Caco-2 (cell line): Measurements from ENCODE around the gene GADL1. TPM values are rescaled to one million over a fixed set of nuclear protein-coding genes. Genes with fewer than 3 reads are reported as not detected.

Experiments used
- BruUV-seq: library from RNA; stranded (reverse); fragments of 400-500 nt; replicated peaks from 2 replicates; lab custom pipeline; 2021; lab: Mats Ljungman, UMichigan
- CTCF ChIA-PET: fragments of 300-600 bp; sonication (Branson Sonifier 250); formaldehyde crosslinking; loops from one replicate; lab custom pipeline; 2022; ENCODE audit warnings: antibody characterized with exemption; lab: Charles Lee
- POLR2A ChIA-PET: fragments of 300-600 bp; sonication (Branson Sonifier 250); formaldehyde crosslinking; loops from one replicate; lab custom pipeline; 2022; ENCODE audit warnings: antibody characterized with exemption; lab: Charles Lee
- DNase-seq, 2 experiments: peaks; one replicate each; pipeline versions ENCODE4 v3.0.0 to v3.0.0-alpha.2; 2020 to 2022
- H3K27me3 ChIP-seq: replicated peaks from 2 replicates; pipeline ENCODE4 v1.6.0; 2011; ENCODE audit warnings: low read length; ENCODE audit not compliant: control insufficient read depth, insufficient read depth
- H3K36me3 ChIP-seq: 2 replicates; pipeline ENCODE4 v1.5.1; 2011; ENCODE audit warnings: low read length; ENCODE audit not compliant: control insufficient read depth, insufficient read depth
- H3K4me1 ChIP-seq: fragments of 250-450 bp; sonication (Bioruptor Pico); 2 replicates; pipeline ENCODE4 v1.5.1; 2020; ENCODE audit warnings: mild to moderate bottlenecking
- H3K4me3 ChIP-seq: 2 replicates; pipeline ENCODE4 v1.5.1; 2011; ENCODE audit warnings: low read depth, mild to moderate bottlenecking, control low read depth, low read length
- H3K9me3 ChIP-seq: fragments of 250-450 bp; sonication (Bioruptor Pico); 2 replicates; pipeline ENCODE4 v1.5.1; 2020; ENCODE audit warnings: mild to moderate bottlenecking, moderate library complexity
- H3K27ac Mint-ChIP-seq: one replicate; pipeline ENCODE4 v1.8.0; 2022; ENCODE audit warnings: mixed read lengths; ENCODE audit not compliant: unreplicated experiment
- H3K27me3 Mint-ChIP-seq: one replicate; pipeline ENCODE4 v1.8.0; 2022; ENCODE audit warnings: mixed read lengths; ENCODE audit not compliant: insufficient read depth, unreplicated experiment
- H3K36me3 Mint-ChIP-seq: one replicate; pipeline ENCODE4 v1.8.0; 2022; ENCODE audit warnings: mild to moderate bottlenecking, mixed read lengths; ENCODE audit not compliant: insufficient read depth, unreplicated experiment
- H3K4me1 Mint-ChIP-seq: one replicate; pipeline ENCODE4 v1.8.0; 2022; ENCODE audit warnings: low read depth, mixed read lengths; ENCODE audit not compliant: unreplicated experiment
- H3K4me3 Mint-ChIP-seq: one replicate; pipeline ENCODE4 v1.8.0; 2022; ENCODE audit warnings: mild to moderate bottlenecking, moderate library complexity, mixed read lengths; ENCODE audit not compliant: unreplicated experiment
- H3K9me3 Mint-ChIP-seq: one replicate; pipeline ENCODE4 v1.8.0; 2022; ENCODE audit warnings: mixed read lengths; ENCODE audit not compliant: unreplicated experiment
- intact Hi-C: fragments of 100-400 bp; cut with micrococcal nuclease; formaldehyde crosslinking; loops from one replicate; pipeline ENCODE4 v1.10.0; 2022; ENCODE audit not compliant: unreplicated experiment
- total RNA-seq: library from RNA; stranded (reverse); gene quantifications from 2 replicates; pipeline ENCODE4 v1.2.3, GENCODE V29; 2022
- TF ChIP-seq, protein P1 (sequence below), 2 experiments: fragments of 200-600 bp in 1 of 2; IDR thresholded peaks; 1 replicate in 1 of 2; 2 replicates in 1 of 2; pipeline versions ENCODE4 v1.5.1 to v1.8.0; 2011 to 2022; ENCODE audit warnings: antibody characterized with exemption in 1 of 2, control low read depth in 1 of 2, inconsistent platforms in 1 of 2, low read depth in 1 of 2, low read length in 1 of 2, mild to moderate bottlenecking in 1 of 2, moderate library complexity in 1 of 2; ENCODE audit not compliant: insufficient read depth in 1 of 2, severe bottlenecking in 1 of 2, unreplicated experiment in 1 of 2

The GADL1 gene
- total RNA-seq, 1 experiment from 2014 or later, result 6.2 TPM

DNA sequence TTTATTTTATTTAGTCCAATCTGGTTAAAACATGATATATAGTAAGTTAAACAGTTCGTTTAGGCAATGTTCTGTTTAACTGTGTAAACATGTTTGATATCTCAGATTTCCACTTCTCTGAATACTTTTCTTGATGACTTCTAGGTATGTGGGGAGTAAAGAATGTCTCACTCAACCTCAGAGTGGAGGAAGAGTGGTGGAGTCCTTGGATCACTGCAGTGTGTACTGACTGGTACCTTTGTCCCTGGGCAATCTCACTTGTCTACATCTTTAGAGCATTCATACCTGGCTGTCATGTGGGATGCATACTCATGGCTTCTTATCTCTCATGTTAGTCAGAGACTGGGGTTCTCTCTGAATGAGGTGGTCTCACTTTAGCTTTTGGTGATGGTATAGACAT is 15.6 kb downstream of the GADL1 start:
- H3K36me3 ChIP-seq, result no peaks in the 10 kb centered on the region
- intact Hi-C loops, result no loop called here

DNA sequence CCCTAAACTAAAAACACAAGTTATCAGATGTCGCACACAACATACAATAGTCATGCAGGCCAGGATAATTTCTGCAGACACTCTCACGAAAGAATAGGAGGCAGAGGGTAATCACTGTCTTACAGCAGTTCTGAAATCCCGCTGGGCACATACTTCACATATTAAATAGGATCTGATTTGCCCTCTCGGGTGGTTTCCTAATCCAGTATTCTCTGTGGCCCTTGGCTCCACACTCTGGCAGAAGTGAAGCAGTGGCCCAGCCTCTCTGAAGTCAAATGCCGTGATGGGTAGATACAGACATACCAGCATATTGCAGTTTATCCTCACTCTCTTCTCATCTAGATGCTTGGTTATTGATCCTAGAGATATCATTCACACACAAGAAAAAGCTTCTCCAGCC is 19.0 kb downstream of the GADL1 start:
- DNase-seq, result no peak
- ChIA-PET POLR2A (no interaction called here), CTCF (interaction anchor here (0.6 kb wide), 1 partner anchor 765 kb away, joined by 3 read pairs; no protein-coding TSS in a partner anchor)
- Histone ChIP-seq H3K4me1 (no peaks in the 10 kb centered on the region), H3K27me3 (no peaks in the 10 kb centered on the region), H3K9me3 (no peaks in the 10 kb centered on the region; the same call in 1 of the 2 replicates), H3K4me3 (no peak overlapping the region), H3K36me3 (no peaks in the 10 kb centered on the region)
- peaks cover 7% of the 10 kb centered on the region for H3K4me1 Mint-ChIP-seq
- no peaks in the 10 kb centered on the region for H3K36me3 Mint-ChIP-seq
- no peaks in the 10 kb centered on the region for H3K27me3 Mint-ChIP-seq
- no peak overlapping the region for H3K4me3 Mint-ChIP-seq
- intact Hi-C loops, result no loop called here
- H3K9me3 Mint-ChIP-seq, result peaks cover 9% of the 10 kb centered on the region
- H3K27ac Mint-ChIP-seq, result no peak overlapping the region
- TF ChIP-seq, protein P1, sequence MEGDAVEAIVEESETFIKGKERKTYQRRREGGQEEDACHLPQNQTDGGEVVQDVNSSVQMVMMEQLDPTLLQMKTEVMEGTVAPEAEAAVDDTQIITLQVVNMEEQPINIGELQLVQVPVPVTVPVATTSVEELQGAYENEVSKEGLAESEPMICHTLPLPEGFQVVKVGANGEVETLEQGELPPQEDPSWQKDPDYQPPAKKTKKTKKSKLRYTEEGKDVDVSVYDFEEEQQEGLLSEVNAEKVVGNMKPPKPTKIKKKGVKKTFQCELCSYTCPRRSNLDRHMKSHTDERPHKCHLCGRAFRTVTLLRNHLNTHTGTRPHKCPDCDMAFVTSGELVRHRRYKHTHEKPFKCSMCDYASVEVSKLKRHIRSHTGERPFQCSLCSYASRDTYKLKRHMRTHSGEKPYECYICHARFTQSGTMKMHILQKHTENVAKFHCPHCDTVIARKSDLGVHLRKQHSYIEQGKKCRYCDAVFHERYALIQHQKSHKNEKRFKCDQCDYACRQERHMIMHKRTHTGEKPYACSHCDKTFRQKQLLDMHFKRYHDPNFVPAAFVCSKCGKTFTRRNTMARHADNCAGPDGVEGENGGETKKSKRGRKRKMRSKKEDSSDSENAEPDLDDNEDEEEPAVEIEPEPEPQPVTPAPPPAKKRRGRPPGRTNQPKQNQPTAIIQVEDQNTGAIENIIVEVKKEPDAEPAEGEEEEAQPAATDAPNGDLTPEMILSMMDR (IDR thresholded peaks at IDR 0.05; ENCODE audit: insufficient read depth in 1 of 2, low read depth in 1 of 2, low read length in 1 of 2, severe bottlenecking in 1 of 2, unreplicated experiment in 1 of 2), result no peak
- BruUV-seq, result no TSS peak

More for the DNA sequence above, 15.6 kb downstream of the GADL1 start:
- ChIA-PET POLR2A (no interaction called here), CTCF (no interaction called here)
- H3K4me3 Mint-ChIP-seq, result no peak overlapping the region
- Histone ChIP-seq H3K9me3 (no peaks in the 10 kb centered on the region; the same call in 1 of the 2 replicates), H3K4me3 (no peak overlapping the region), H3K27me3 (no peaks in the 10 kb centered on the region), H3K4me1 (no peaks in the 10 kb centered on the region)
- peaks cover 7% of the 10 kb centered on the region for H3K4me1 Mint-ChIP-seq
- H3K9me3 Mint-ChIP-seq, result peaks cover 9% of the 10 kb centered on the region
- TF ChIP-seq, protein P1 (IDR thresholded peaks at IDR 0.05; ENCODE audit: insufficient read depth in 1 of 2, low read depth in 1 of 2, low read length in 1 of 2, severe bottlenecking in 1 of 2, unreplicated experiment in 1 of 2), result no peak
- no TSS peak for BruUV-seq
- H3K27ac Mint-ChIP-seq, result no peak overlapping the region
- no peaks in the 10 kb centered on the region for H3K27me3 Mint-ChIP-seq
- no peaks in the 10 kb centered on the region for H3K36me3 Mint-ChIP-seq
- DNase-seq, result no peak

DNA sequence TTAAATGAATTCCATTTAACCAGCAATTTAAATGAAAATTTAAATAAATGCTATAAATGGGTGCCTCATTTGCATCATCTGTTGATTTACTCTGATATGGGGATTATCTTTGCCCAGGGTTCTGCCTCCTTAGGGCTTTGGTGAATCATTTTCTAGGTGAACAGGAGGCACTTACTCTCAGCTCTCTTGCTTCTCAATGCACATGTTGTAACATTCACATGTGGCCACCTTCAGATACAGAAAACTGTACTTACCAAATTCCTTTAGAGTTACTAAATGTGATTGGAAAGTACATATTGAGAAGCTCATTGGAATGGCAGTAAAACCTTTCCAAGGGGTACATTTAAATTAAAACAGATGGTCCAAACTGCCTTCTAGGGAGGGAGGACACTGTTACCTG is 20.8 kb downstream of the GADL1 start:
- CTCF ChIA-PET, result interaction anchor here (0.5 kb wide), 1 partner anchor 1424 kb away, joined by 3 read pairs; no protein-coding TSS in a partner anchor
- Mint-ChIP-seq H3K4me1 (no peaks in the 10 kb centered on the region), H3K4me3 (no peak overlapping the region), H3K9me3 (no peaks in the 10 kb centered on the region), H3K36me3 (no peaks in the 10 kb centered on the region), H3K27me3 (no peaks in the 10 kb centered on the region), H3K27ac (no peak overlapping the region)
- no peaks in the 10 kb centered on the region for H3K27me3 ChIP-seq
- intact Hi-C loops, result no loop called here
- H3K4me1 ChIP-seq, result no peaks in the 10 kb centered on the region
- no peak overlapping the region for H3K4me3 ChIP-seq
- H3K9me3 ChIP-seq, result no peaks in the 10 kb centered on the region
- POLR2A ChIA-PET, result no interaction called here
- H3K36me3 ChIP-seq, result no peaks in the 10 kb centered on the region
- TF ChIP-seq, protein P1 (IDR thresholded peaks at IDR 0.05; ENCODE audit: insufficient read depth in 1 of 2, low read depth in 1 of 2, low read length in 1 of 2, severe bottlenecking in 1 of 2, unreplicated experiment in 1 of 2), result no peak
- no peak for DNase-seq
- no TSS peak for BruUV-seq
